GM23248 (cell line): ENCODE results near the gene TBC1D14.
"Not testable (repeated sequence)": the region's sequence is repeated elsewhere in the genome, so short reads cannot be mapped to it uniquely, and the experiment has no call there.

ENCODE experiments used
- EZH2 ChIP-seq: fragments of 200-600 bp; sonication (generic); IDR thresholded peaks from 2 replicates; pipeline ENCODE4 v1.6.1; 2018; ENCODE audit warnings: antibody characterized with exemption, mild to moderate bottlenecking; ENCODE audit not compliant: insufficient read depth, poor library complexity, severe bottlenecking
- EZH2phosphoT487 ChIP-seq: fragments of 200-600 bp; sonication (generic); IDR thresholded peaks from 2 replicates; pipeline ENCODE4 v1.6.1; 2018; ENCODE audit warnings: antibody characterized with exemption, moderate library complexity, mild to moderate bottlenecking, low read depth; ENCODE audit not compliant: insufficient read depth

- TF ChIP-seq EZH2, EZH2phosphoT487: not testable (repeated sequence)
Observed at GRCh38 chr4:6890971-6891370, 18.7 kb upstream of the TBC1D14 start.
